Pancreas (tissue), 10 donors: ENCODE data around the gene SUPV3L1. TPM values are rescaled to one million over a fixed set of nuclear protein-coding genes. Genes with fewer than 3 reads are reported as not detected.

Experiments used
- ATAC-seq, 4 donors: fragments of 200-7000 bp; cut with Tn5 transposase; one replicate each; pipeline versions ENCODE4 v1.8.0 to v1.9.1; 2020; ENCODE audit warnings: mild to moderate bottlenecking in 4 of 4, moderate library complexity in 4 of 4
- DNase-seq, 6 donors: peaks; one replicate each; pipeline ENCODE4 v3.0.0-alpha.2; 2020
- FAIRE-seq: peaks from 2 replicates; lab custom pipeline; 2012; peaks lifted over from hg19 to GRCh38; lab: Jason Lieb, UNC
- H3K27ac ChIP-seq, 4 donors: fragments of 200-600 bp; sonication (generic); 1 replicate in 3 of 4; 2 replicates in 1 of 4; pipeline versions ENCODE4 v1.5.0 to v1.8.0; 2020
- H3K27me3 ChIP-seq, 4 donors: fragments of 200-600 bp; one replicate each; pipeline ENCODE4 v1.8.0; 2021
- H3K36me3 ChIP-seq, 3 donors: fragments of 200-600 bp; sonication (generic) in 1 of 3; one replicate each; pipeline versions ENCODE4 v1.5.0 to v1.8.0; 2020 to 2021
- H3K4me1 ChIP-seq, 3 donors: fragments of 200-600 bp; one replicate each; pipeline ENCODE4 v1.8.0; 2021
- H3K4me3 ChIP-seq, 4 donors: fragments of 200-600 bp; sonication (generic) in 2 of 4; one replicate each; pipeline versions ENCODE4 v1.5.0 to v1.8.0; 2020 to 2021
- H3K9me3 ChIP-seq, 4 donors: fragments of 200-600 bp; one replicate each; pipeline ENCODE4 v1.8.0; 2021
- CTCF ChIP-seq, 4 donors: fragments of 200-600 bp; sonication (generic) in 3 of 4; IDR thresholded peaks; one replicate each; pipeline versions ENCODE4 v1.5.0 to v1.8.0; 2021; ENCODE audit warnings: antibody characterized with exemption in 4 of 4
- WGBS, 2 donors: extraction: QIAGEN DNeasy Blood & Tissue Kit; methylation state at CpG; one replicate each; pipeline ENCODE4 v1.1.7; 2013; 5-methylcytosine and 5-hydroxymethylcytosine counted together
- intact Hi-C, 3 donors: fragments of 100-400 bp; cut with DNase I; formaldehyde crosslinking; loops; one replicate each; pipeline versions ENCODE4 v1.11.1 to v1.14.2; 2022
- polyA plus RNA-seq, 2 donors: library from polyadenylated mRNA; stranded (reverse); fragments of 200-250 nt; gene quantifications; one replicate each; pipeline ENCODE4 v1.2.3, GENCODE V29; 2013
- total RNA-seq, 6 donors: library from RNA; stranded (reverse); fragmentation: NEBNext Ultra II Directional in 4 of 6; extraction: Animal tissue kit (Norgen Biotek cat#: 25700) in 4 of 6; gene quantifications; one replicate each; pipeline versions ENCODE4 v1.2.1 to v1.2.4, GENCODE V29; 2021 to 2023
- donor health status: healthy with polysubstance abuse.
- donor health status: DM: no; HTN: no; CAD: no; lungs with moderate emphysema.
- donor health status: DM: no; HTN: no; CAD: no.
- donor health status: control.
- donor health status: control.
- donor health status: Bipolar disorder and iron deficiency.
- donor health status: DM: yes; HTN: yes; CAD: no.
- donor health status: DM: no; HTN: no; CAD: no.
- donor health status: DM: no; HTN: no; CAD: no.
- donor health status: DM: yes; HTN: yes; CAD: no.

SUPV3L1 gene
- total and polyA plus RNA-seq, 8 donors, result 8.6 to 78.1 (median 14.5) TPM

- no peaks in the 10 kb centered on the region for H3K9me3 ChIP-seq
- peak overlapping the region in 2 of 4 donors; percentile 77 to 79 for H3K27ac ChIP-seq
- no peaks in the 10 kb centered on the region for H3K36me3 ChIP-seq
- ATAC-seq (no peak), DNase-seq (no peak), FAIRE-seq (no peak)
- no peak for TF ChIP-seq CTCF (IDR thresholded peaks at IDR 0.05)
- no peaks in the 10 kb centered on the region for H3K27me3 ChIP-seq
- WGBS, 2 donors, result 82 to 87% methylated on average over 6 of the region's 6 CpGs
- intact Hi-C loops, result no loop called here
- no peak overlapping the region for H3K4me3 ChIP-seq
- H3K4me1 ChIP-seq, result peaks cover 0 to 3% (median 0%) of the 10 kb centered on the region in 3 donors
These were observed 38.8 kb downstream of the SUPV3L1 start for GRCh38 chr10:69218831-69219230.

DNA sequence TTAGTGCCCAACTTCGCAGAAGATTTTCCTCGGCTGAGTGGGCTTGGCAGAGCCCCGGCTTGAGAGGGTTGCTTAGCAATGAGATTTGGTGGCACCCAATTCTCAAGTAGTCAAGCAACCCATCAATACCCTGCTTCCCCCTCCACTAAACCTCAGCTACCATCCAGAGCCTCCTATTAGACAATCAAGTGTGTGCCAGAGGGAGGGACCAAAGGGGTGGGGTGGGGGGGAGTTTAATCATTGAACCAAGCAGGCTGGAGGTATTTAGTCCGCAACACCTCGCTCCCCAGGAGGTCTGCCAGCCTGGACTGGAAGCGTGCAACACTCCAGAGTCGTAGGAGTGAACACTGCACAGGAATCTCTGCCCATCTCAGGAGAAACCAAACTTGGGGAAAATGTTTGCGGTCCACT is 40.0 kb downstream of the SUPV3L1 start, which contains the start of gene HKDC1:
Gene HKDC1, plus strand, starts transcription at position 292 of the 411 bp plus-strand sequence. Its CDS starts 104 bp downstream, at position 396.
- WGBS, 2 donors, result 19 to 21% methylated on average over 8 of the region's 8 CpGs
- peak within 1 kb of the TSS in 2 of 4 donors; percentile 19 to 23 for H3K4me3 ChIP-seq
- ATAC-seq, result peak; percentile 52 to 78 (median 72)
- intact Hi-C loops, result no loop called here
- peak within 1 kb of the TSS; percentile 59 to 79 (median 78) for H3K27ac ChIP-seq
- DNase-seq, result peak in 5 of 6 donors; percentile 31 to 69 (median 56)
- H3K36me3 ChIP-seq, result no peaks in the 10 kb centered on the region
- TF ChIP-seq CTCF (IDR thresholded peaks at IDR 0.05), result no peak
- H3K9me3 ChIP-seq, result no peaks in the 10 kb centered on the region
- peaks cover 0 to 3% (median 0%) of the 10 kb centered on the region in 3 donors for H3K4me1 ChIP-seq
- no peak for FAIRE-seq
- H3K27me3 ChIP-seq, result no peaks in the 10 kb centered on the region

DNA sequence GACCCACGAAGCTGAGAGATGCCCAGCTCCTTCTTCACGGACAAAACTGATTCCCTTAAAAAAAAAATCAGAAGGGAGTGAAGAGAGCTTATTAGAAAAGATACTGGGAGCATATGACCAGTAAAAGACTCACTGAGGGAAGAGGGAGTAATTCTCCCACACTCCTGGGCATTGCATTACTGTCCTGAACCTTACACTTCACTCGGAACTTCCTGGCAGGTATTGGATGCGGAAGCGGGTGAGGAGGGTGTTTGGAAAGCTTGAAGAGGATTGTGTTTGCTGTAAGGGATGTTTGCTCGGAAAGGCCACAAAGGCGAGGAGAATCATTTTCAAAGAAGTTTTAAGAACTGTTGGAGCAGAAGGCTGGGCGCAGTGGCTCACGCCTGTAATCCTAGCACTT is 40.5 kb downstream of the SUPV3L1 start:
- ATAC-seq (peak in 2 of 4 donors; percentile 37 to 51), DNase-seq (no peak), FAIRE-seq (no peak)
- no peak for TF ChIP-seq CTCF (IDR thresholded peaks at IDR 0.05)
- H3K27me3 ChIP-seq, result no peaks in the 10 kb centered on the region
- intact Hi-C loops, result no loop called here
- no peaks in the 10 kb centered on the region for H3K9me3 ChIP-seq
- H3K27ac ChIP-seq, result peak overlapping the region; percentile 47 to 79 (median 78)
- H3K4me3 ChIP-seq, result peak overlapping the region in 2 of 4 donors; percentile 19 to 23
- H3K4me1 ChIP-seq, result peaks cover 0 to 3% (median 0%) of the 10 kb centered on the region in 3 donors
- no peaks in the 10 kb centered on the region for H3K36me3 ChIP-seq
- WGBS, 2 donors, result 35 to 39% methylated on average over 9 of the region's 9 CpGs

GRCh38 chr10:69222157-69223027 is 42.4 kb downstream of the SUPV3L1 start:
- DNase-seq (peak in 1 of 6 donors; percentile 54), FAIRE-seq (no peak), ATAC-seq (peak; percentile 51 to 75 (median 67))
- Histone ChIP-seq H3K9me3 (no peaks in the 10 kb centered on the region), H3K27me3 (no peaks in the 10 kb centered on the region), H3K4me1 (no peaks in the 10 kb centered on the region), H3K27ac (peak overlapping the region in 1 of 4 donors; percentile 33), H3K4me3 (peak overlapping the region in 2 of 4 donors; percentile 19 to 23), H3K36me3 (no peaks in the 10 kb centered on the region)
- TF ChIP-seq CTCF (IDR thresholded peaks at IDR 0.05), result peak; percentile 42 to 67 (median 64)
- 32 to 35% methylated on average over 11 of the region's 11 CpGs for WGBS, 2 donors
- intact Hi-C loops, result no loop called here

DNA sequence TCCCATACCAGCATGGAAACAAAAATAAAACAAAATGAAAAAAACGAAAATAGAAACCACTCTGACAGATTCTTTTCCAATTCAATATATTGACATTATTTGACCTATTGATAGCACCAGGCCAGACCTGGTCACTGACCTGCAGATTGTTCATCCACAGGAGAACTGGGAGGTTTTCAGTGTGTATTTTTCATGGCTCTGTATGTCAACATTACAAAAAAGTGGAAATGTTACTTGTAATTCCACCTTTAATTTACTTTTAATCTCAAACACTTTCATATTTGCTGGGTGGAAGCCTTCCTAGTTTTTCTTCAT is 43.0 kb downstream of the SUPV3L1 start:
- TF ChIP-seq CTCF (IDR thresholded peaks at IDR 0.05), result no peak
- H3K9me3 ChIP-seq, result no peaks in the 10 kb centered on the region
- no peak for DNase-seq
- ATAC-seq, result no peak
- intact Hi-C loops, result no loop called here
- H3K27me3 ChIP-seq, result no peaks in the 10 kb centered on the region
- H3K36me3 ChIP-seq, result no peaks in the 10 kb centered on the region
- FAIRE-seq, result no peak
- no peak overlapping the region for H3K4me3 ChIP-seq
- no peaks in the 10 kb centered on the region for H3K4me1 ChIP-seq
- H3K27ac ChIP-seq, result no peak overlapping the region
- 8 to 10% methylated on average over 1 of the region's 1 CpG for WGBS, 2 donors
